Vagina (tissue), 2 donors: ENCODE measurements around the gene NOC4L. TPM values are rescaled to one million over a fixed set of nuclear protein-coding genes. Genes with fewer than 3 reads are reported as not detected.
"Not testable (repeated sequence)": the region's sequence is repeated elsewhere in the genome, so short reads cannot be mapped to it uniquely, and the experiment has no call there.

Experiments used
- DNase-seq, 2 donors: peaks; one replicate each; pipeline ENCODE4 v3.0.0-alpha.2; 2017; ENCODE audit errors: extremely low spot score in 2 of 2
- H3K27ac ChIP-seq: fragments of 200-600 bp; sonication (generic); one replicate; pipeline ENCODE4 v1.5.1; 2019
- H3K27me3 ChIP-seq: fragments of 200-600 bp; sonication (generic); one replicate; pipeline ENCODE4 v1.5.1; 2019
- H3K36me3 ChIP-seq, 2 donors: fragments of 200-600 bp; sonication (generic); one replicate each; pipeline ENCODE4 v1.5.1; 2017 to 2019
- H3K4me1 ChIP-seq: fragments of 200-600 bp; sonication (generic); one replicate; pipeline ENCODE4 v1.5.1; 2019
- H3K4me3 ChIP-seq, 2 donors: fragments of 200-600 bp; sonication (generic); 1 replicate in 1 of 2; 2 replicates in 1 of 2; pipeline ENCODE4 v1.5.1; 2016 to 2019
- H3K9me3 ChIP-seq: fragments of 200-600 bp; sonication (generic); one replicate; pipeline ENCODE4 v1.5.1; 2019
- CTCF ChIP-seq, 3 experiments: fragments of 450-650 bp in 2 of 3; fragments of 200-600 bp in 1 of 3; sonication (generic) in 1 of 3; IDR thresholded peaks; one replicate each; pipeline ENCODE4 v1.5.1; 2017 to 2019; ENCODE audit warnings: antibody characterized with exemption in 3 of 3, mild to moderate bottlenecking in 2 of 3, moderate library complexity in 2 of 3
- POLR2A ChIP-seq, 2 donors: fragments of 450-650 bp; IDR thresholded peaks; one replicate each; pipeline ENCODE4 v1.6.1; 2017; ENCODE audit warnings: antibody characterized with exemption in 2 of 2, mild to moderate bottlenecking in 2 of 2, moderate library complexity in 2 of 2
- POLR2AphosphoS5 ChIP-seq, 2 donors: sonication (generic); formaldehyde crosslinking; IDR thresholded peaks; one replicate each; pipeline ENCODE4 v1.9.0; 2017; ENCODE audit warnings: antibody characterized with exemption in 2 of 2, mild to moderate bottlenecking in 2 of 2, low read depth in 1 of 2; ENCODE audit not compliant: insufficient read depth in 1 of 2
- intact Hi-C: fragments of 100-400 bp; cut with DNase I; formaldehyde crosslinking; loops from one replicate; pipeline ENCODE4 v1.15.1; 2023
- total RNA-seq: library from RNA; depleted of rRNA; stranded (reverse); fragments of >200 nt; gene quantifications from one replicate; pipeline ENCODE4 v1.2.3, GENCODE V29; 2016

NOC4L gene
- total RNA-seq, 1 donor from 2014 or later, result 13.0 TPM

- H3K27me3 ChIP-seq, result no peaks in the 10 kb centered on the region
- peaks cover 22% of the 10 kb centered on the region for H3K4me1 ChIP-seq
- no peak for DNase-seq
- H3K9me3 ChIP-seq, result no peaks in the 10 kb centered on the region
- no peak overlapping the region for H3K4me3 ChIP-seq
- H3K36me3 ChIP-seq, result peaks cover 0 to 19% of the 10 kb centered on the region in 2 donors
- no peak overlapping the region for H3K27ac ChIP-seq
- intact Hi-C loops, result no loop called here
- TF ChIP-seq CTCF (IDR thresholded peaks at IDR 0.05) (no peak), POLR2AphosphoS5 (IDR thresholded peaks at IDR 0.05; ENCODE audit: insufficient read depth in 1 of 2, low read depth in 1 of 2) (no peak), POLR2A (IDR thresholded peaks at IDR 0.05) (no peak)
Observed at GRCh38 chr12:132147423-132148367, 3.4 kb downstream of the NOC4L start.

- Histone ChIP-seq H3K27me3 (no peaks in the 10 kb centered on the region), H3K4me3 (no peak overlapping the region), H3K9me3 (no peaks in the 10 kb centered on the region), H3K4me1 (peaks cover 14% of the 10 kb centered on the region), H3K27ac (no peak overlapping the region), H3K36me3 (peaks cover 0 to 19% of the 10 kb centered on the region in 2 donors)
- no peak for DNase-seq
- intact Hi-C loops, result no loop called here
- TF ChIP-seq CTCF (IDR thresholded peaks at IDR 0.05) (no peak), POLR2AphosphoS5 (IDR thresholded peaks at IDR 0.05; ENCODE audit: insufficient read depth in 1 of 2, low read depth in 1 of 2) (no peak), POLR2A (IDR thresholded peaks at IDR 0.05) (no peak)
Observed at GRCh38 chr12:132148368-132149045, 4.2 kb downstream of the NOC4L start.

GRCh38 chr12:132149526-132149925 is 5.3 kb downstream of the NOC4L start:
- H3K4me3 ChIP-seq, H3K27me3 ChIP-seq, H3K27ac ChIP-seq, H3K9me3 ChIP-seq, intact Hi-C loops, DNase-seq: not testable (repeated sequence)
- peaks cover 0 to 19% of the 10 kb centered on the region in 2 donors for H3K36me3 ChIP-seq
- peaks cover 19% of the 10 kb centered on the region for H3K4me1 ChIP-seq

DNA sequence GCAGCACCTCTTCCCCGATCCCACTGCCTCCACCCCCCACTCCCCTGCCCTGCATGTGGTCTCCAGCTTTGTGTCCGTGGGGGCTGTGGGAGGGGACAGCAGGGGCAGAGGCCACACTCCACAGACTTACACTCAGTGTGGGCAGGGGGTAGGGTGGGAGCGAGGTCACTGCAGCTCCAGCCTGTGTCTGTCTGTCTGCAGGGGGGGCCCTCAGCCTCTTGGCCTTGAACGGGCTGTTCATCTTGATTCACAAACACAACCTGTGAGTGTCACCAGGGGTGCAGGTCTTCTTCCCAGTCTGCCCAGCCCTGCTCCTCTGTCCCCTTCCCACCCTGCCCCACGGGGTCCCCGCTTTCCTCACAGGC is 6.5 kb downstream of the NOC4L start:
- H3K4me1 ChIP-seq, result peaks cover 7% of the 10 kb centered on the region
- TF ChIP-seq POLR2A (IDR thresholded peaks at IDR 0.05), result no peak
- no peak for TF ChIP-seq POLR2AphosphoS5 (IDR thresholded peaks at IDR 0.05; ENCODE audit: insufficient read depth in 1 of 2, low read depth in 1 of 2)
- TF ChIP-seq CTCF (IDR thresholded peaks at IDR 0.05), result no peak
- H3K9me3 ChIP-seq, result no peaks in the 10 kb centered on the region
- H3K4me3 ChIP-seq, result no peak overlapping the region
- H3K27ac ChIP-seq, result no peak overlapping the region
- peaks cover 0 to 19% of the 10 kb centered on the region in 2 donors for H3K36me3 ChIP-seq
- intact Hi-C loops, result loop anchor here (10.0 kb wide), 1 partner anchor 464 kb away; the partner anchor contains the start of genes LRCOL1 and P2RX2
- no peak for DNase-seq
- no peaks in the 10 kb centered on the region for H3K27me3 ChIP-seq

GRCh38 chr12:132151145-132151765 is 7.0 kb downstream of the NOC4L start:
- no peak for TF ChIP-seq POLR2AphosphoS5 (IDR thresholded peaks at IDR 0.05; ENCODE audit: insufficient read depth in 1 of 2, low read depth in 1 of 2)
- peaks cover 0 to 19% of the 10 kb centered on the region in 2 donors for H3K36me3 ChIP-seq
- intact Hi-C loops, result loop anchor here (10.0 kb wide), 1 partner anchor 464 kb away; the partner anchor contains the start of genes LRCOL1 and P2RX2

More at GRCh38 chr12:132151145-132151765, 7.0 kb downstream of the NOC4L start:
- no peaks in the 10 kb centered on the region for H3K9me3 ChIP-seq
- peaks cover 6% of the 10 kb centered on the region for H3K4me1 ChIP-seq
- no peak for DNase-seq
- no peaks in the 10 kb centered on the region for H3K27me3 ChIP-seq
- no peak overlapping the region for H3K27ac ChIP-seq
- H3K4me3 ChIP-seq, result no peak overlapping the region
